ENCODE results near the gene OLFM2. TPM values are rescaled to one million over a fixed set of nuclear protein-coding genes. Genes with fewer than 3 reads are reported as not detected.

The OLFM2 gene
- total and polyA plus RNA-seq, 9 of the 15 experiments (the other 6 are each of a cell fraction or from before 2014, with no cell fraction given) = 0.10 to 0.33 (median 0.23) TPM; not detected in 4

DNA sequence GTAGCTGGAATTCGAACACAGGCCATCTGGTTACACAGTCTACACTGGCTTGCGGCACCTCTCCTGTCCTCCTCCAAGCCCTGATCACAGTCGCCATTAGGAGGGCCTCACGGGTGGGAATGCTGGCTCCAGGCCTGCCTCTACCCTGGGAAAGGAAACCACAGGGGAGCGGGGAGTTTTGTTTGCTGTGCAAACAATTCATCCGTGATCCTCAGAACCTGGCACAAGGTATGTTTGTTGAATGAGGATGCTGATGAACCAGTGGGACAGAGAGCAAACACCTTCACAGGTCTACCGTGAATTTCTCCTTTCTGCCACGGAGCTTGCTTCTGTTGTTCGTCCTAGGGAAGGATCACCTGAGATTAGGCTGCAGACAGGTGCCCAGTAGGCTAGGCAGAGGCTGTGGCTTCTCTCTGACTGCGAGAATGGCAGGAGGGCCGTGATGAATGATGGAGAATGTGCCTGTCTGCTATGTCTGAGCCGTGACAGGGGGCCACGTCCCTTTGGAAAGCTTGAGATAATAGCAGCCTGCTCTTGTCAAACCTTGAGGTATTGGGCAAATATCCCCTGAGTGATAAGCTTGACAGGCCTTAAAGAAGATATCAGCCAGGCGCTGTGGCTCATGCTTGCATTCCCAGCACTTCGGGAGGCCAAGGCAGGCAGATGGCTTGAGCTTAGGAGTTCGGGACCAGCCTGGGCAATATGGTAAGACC is 64.5 kb downstream of the OLFM2 start:
- POLR2A ChIA-PET = interaction anchor here (0.7 to 1.1 kb wide), 3 partner anchors 10 to 44 kb away, joined by 3 read pairs; partner anchors contain the start of gene UBL5
- FAIRE-seq (no peak), ATAC-seq (no peak), DNase-seq (ENCODE audit: extremely low read depth in 1 of 4, low spot score in 3 of 4) (peak in 2 of 4 experiments; percentile 14 to 18)
- no peak overlapping the region for H3K27ac ChIP-seq (ENCODE audit: extremely low read depth, low read depth, low read length)
- H3K9ac ChIP-seq (ENCODE audit: insufficient read depth in 1 of 2, low read depth in 2 of 2, low read length in 2 of 2) = no peak overlapping the region
- no peak overlapping the region for H3K4me2 ChIP-seq (ENCODE audit: insufficient read depth, low read length)
- H3K4me3 ChIP-seq = no peak overlapping the region
- H3K79me2 ChIP-seq (ENCODE audit: control insufficient read depth, insufficient read depth, low read length) = no peaks in the 10 kb centered on the region
- CTCF ChIA-PET (ENCODE audit: low intra/inter-chr PET ratio) = interaction anchor here (0.6 kb wide), 1 partner anchor 949 kb away, joined by 5 read pairs; no protein-coding TSS in a partner anchor
- no peak for TF ChIP-seq ESRRB (CRISPR knock-in tag; IDR thresholded peaks at IDR 0.05; ENCODE audit: borderline replicate concordance)
- TF ChIP-seq MEIS2 (IDR thresholded peaks at IDR 0.05; ENCODE audit: partially characterized antibody) = peak; percentile 16
- H3K36me3 ChIP-seq (ENCODE audit: control insufficient read depth, insufficient read depth, low read length) = no peaks in the 10 kb centered on the region
- H3K9me3 ChIP-seq (replicated peaks; ENCODE audit: control insufficient read depth, insufficient read depth, low read depth, low read length) = no peaks in the 10 kb centered on the region
- H3K27me3 ChIP-seq (ENCODE audit: control insufficient read depth in 2 of 2, insufficient read depth in 2 of 2, low read length in 2 of 2) = peaks cover 4 to 25% of the 10 kb centered on the region in 2 experiments; a peak in 3 of 5 replicates
- in situ Hi-C loops (cut with MboI) = no loop called here
- intact Hi-C loops (cut with micrococcal nuclease) = no loop called here
- no peaks in the 10 kb centered on the region for H4K20me1 ChIP-seq (replicated peaks; ENCODE audit: control insufficient read depth, insufficient read depth, low read length)
- no peak overlapping the region for H2AFZ ChIP-seq (ENCODE audit: low read depth, low read length)
- WGBS (ENCODE audit: insufficient coverage, low coverage, missing lambda C conversion rate) = 6% methylated on average over 16 of the region's 16 CpGs
- H3K4me1 ChIP-seq (replicated peaks in 1 of 2; ENCODE audit: control insufficient read depth in 2 of 2, insufficient read depth in 2 of 2, low read length in 2 of 2) = no peaks in the 10 kb centered on the region; a peak in 1 of 5 replicates
- no peaks in the 10 kb centered on the region for H3K9me1 ChIP-seq (ENCODE audit: control insufficient read depth, insufficient read depth, low read length)
- BruUV-seq (replicated peaks) = no TSS peak

DNA sequence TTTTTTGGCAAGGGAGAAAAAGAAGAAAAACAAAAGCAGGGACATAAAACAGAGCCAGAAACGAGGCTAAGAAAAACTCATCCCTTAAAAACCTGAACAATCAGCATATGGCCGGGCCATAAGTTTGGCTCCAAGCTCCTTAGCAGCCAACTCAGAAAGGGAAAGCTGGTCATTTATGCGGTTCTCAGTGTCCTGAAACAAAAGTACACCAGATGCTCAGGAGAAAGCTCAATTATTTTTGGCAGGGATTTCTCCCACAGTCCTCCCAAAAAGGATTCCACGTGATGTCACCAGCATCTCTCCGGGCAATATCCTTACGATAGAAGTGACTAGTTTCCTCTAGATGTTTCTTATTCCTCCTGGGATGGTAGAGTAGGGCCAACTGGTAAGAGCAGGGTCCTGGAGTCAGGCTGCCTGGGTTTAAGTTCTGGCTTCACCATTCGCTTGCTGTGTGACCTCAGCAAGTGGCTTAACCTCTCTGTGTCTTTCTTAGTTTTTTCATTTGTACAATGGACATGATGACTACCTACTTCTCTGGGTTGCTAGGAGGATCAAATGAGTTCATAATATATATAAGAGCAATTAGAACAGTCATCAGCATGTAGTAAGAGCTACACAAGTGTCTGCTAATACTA is 67.2 kb downstream of the OLFM2 start:
- ATAC-seq (no peak), FAIRE-seq (no peak), DNase-seq (ENCODE audit: extremely low read depth in 1 of 4, low spot score in 3 of 4) (no peak)
- Histone ChIP-seq H2AFZ (ENCODE audit: low read depth, low read length) (no peak overlapping the region), H3K9me3 (replicated peaks; ENCODE audit: control insufficient read depth, insufficient read depth, low read depth, low read length) (no peaks in the 10 kb centered on the region), H3K4me2 (ENCODE audit: insufficient read depth, low read length) (no peak overlapping the region), H3K27ac (ENCODE audit: extremely low read depth, low read depth, low read length) (no peak overlapping the region), H3K4me1 (replicated peaks in 1 of 2; ENCODE audit: control insufficient read depth in 2 of 2, insufficient read depth in 2 of 2, low read length in 2 of 2) (no peaks in the 10 kb centered on the region; a peak in 1 of 5 replicates), H3K79me2 (ENCODE audit: control insufficient read depth, insufficient read depth, low read length) (no peaks in the 10 kb centered on the region), H3K9me1 (ENCODE audit: control insufficient read depth, insufficient read depth, low read length) (no peaks in the 10 kb centered on the region), H3K27me3 (ENCODE audit: control insufficient read depth in 2 of 2, insufficient read depth in 2 of 2, low read length in 2 of 2) (peaks cover 16 to 32% of the 10 kb centered on the region in 2 experiments; a peak in 3 of 5 replicates), H3K36me3 (ENCODE audit: control insufficient read depth, insufficient read depth, low read length) (no peaks in the 10 kb centered on the region), H4K20me1 (replicated peaks; ENCODE audit: control insufficient read depth, insufficient read depth, low read length) (no peaks in the 10 kb centered on the region), H3K9ac (ENCODE audit: insufficient read depth in 1 of 2, low read depth in 2 of 2, low read length in 2 of 2) (no peak overlapping the region), H3K4me3 (no peak overlapping the region)
- ChIA-PET CTCF (ENCODE audit: low intra/inter-chr PET ratio) (no interaction called here), POLR2A (interaction anchor here (0.6 to 0.9 kb wide), 2 partner anchors 11 to 682 kb away, joined by 3 read pairs; no protein-coding TSS in a partner anchor)
- TF ChIP-seq ZNF311 (CRISPR knock-in tag; IDR thresholded peaks at IDR 0.05) (no peak), BCOR (IDR thresholded peaks at IDR 0.05) (peak; percentile 50; the same call in 1 of the 2 replicates), ZFP36 (IDR thresholded peaks at IDR 0.05; ENCODE audit: low read depth, low read length, partially characterized antibody) (peak; percentile 55), RBM25 (IDR thresholded peaks at IDR 0.05; ENCODE audit: low read depth, low read length, severe bottlenecking) (peak; percentile 55)
- in situ Hi-C loops (cut with MboI) = no loop called here
- intact Hi-C loops (cut with micrococcal nuclease) = no loop called here
- 11% methylated on average over 7 of the region's 7 CpGs for WGBS (ENCODE audit: insufficient coverage, low coverage, missing lambda C conversion rate)
- BruUV-seq (replicated peaks) = no TSS peak
